Measurements from ENCODE around the gene RANGAP1.
A peak's percentile ranks its signal among the peaks of the same experiment; 100 is the strongest.

- TF ChIP-seq POLR2AphosphoS5 (IDR thresholded peaks at IDR 0.05), result peak in 1 of 2 donors; percentile 36
- TF ChIP-seq CTCF (IDR thresholded peaks at IDR 0.05), result no peak
Measured at GRCh38 chr22:41285441-41285819, 557 bp downstream of the RANGAP1 start.
